RWPE2 (cell line): ENCODE results near the gene H2BK1.

ENCODE experiments used
- ATAC-seq: fragments of 200-7000 bp; cut with Tn5 transposase; 3 replicates; pipeline ENCODE4 v1.9.1; 2021; ENCODE audit warnings: low read depth
- DNase-seq: peaks from one replicate; pipeline ENCODE4 v3.0.0-alpha.2; 2020; ENCODE audit warnings: low spot score
- H3K27ac ChIP-seq: fragments of 450-650 bp; 2 replicates; pipeline ENCODE4 v1.5.1; 2017; ENCODE audit warnings: mild to moderate bottlenecking; ENCODE audit not compliant: poor library complexity, severe bottlenecking
- H3K27me3 ChIP-seq: fragments of 250-450 bp; sonication (Bioruptor Pico); 2 replicates; pipeline ENCODE4 v1.5.1; 2021; ENCODE audit warnings: mild to moderate bottlenecking, moderate library complexity; ENCODE audit not compliant: insufficient read depth, poor library complexity, severe bottlenecking
- H3K36me3 ChIP-seq: fragments of 250-450 bp; sonication (Bioruptor Pico); 2 replicates; pipeline ENCODE4 v1.5.1; 2020; ENCODE audit warnings: low read depth, mild to moderate bottlenecking, moderate library complexity
- H3K4me1 ChIP-seq: fragments of 250-450 bp; sonication (Bioruptor Pico); 2 replicates; pipeline ENCODE4 v1.5.1; 2021; ENCODE audit warnings: mild to moderate bottlenecking, moderate library complexity; ENCODE audit not compliant: insufficient read depth, poor library complexity, severe bottlenecking
- H3K4me3 ChIP-seq: fragments of 250-450 bp; sonication (Bioruptor Pico); 2 replicates; pipeline ENCODE4 v1.5.1; 2021; ENCODE audit warnings: mild to moderate bottlenecking, moderate library complexity; ENCODE audit not compliant: severe bottlenecking
- H3K9me3 ChIP-seq: fragments of 250-450 bp; sonication (Bioruptor Pico); 2 replicates; pipeline ENCODE4 v1.5.1; 2021; ENCODE audit warnings: mild to moderate bottlenecking, moderate library complexity; ENCODE audit not compliant: severe bottlenecking
- TF ChIP-seq, protein P1 (sequence below): fragments of 450-650 bp; IDR thresholded peaks from one replicate; pipeline ENCODE4 v1.5.1; 2017; ENCODE audit warnings: mild to moderate bottlenecking, moderate library complexity; ENCODE audit not compliant: poor library complexity, severe bottlenecking

H2BK1 gene

DNA sequence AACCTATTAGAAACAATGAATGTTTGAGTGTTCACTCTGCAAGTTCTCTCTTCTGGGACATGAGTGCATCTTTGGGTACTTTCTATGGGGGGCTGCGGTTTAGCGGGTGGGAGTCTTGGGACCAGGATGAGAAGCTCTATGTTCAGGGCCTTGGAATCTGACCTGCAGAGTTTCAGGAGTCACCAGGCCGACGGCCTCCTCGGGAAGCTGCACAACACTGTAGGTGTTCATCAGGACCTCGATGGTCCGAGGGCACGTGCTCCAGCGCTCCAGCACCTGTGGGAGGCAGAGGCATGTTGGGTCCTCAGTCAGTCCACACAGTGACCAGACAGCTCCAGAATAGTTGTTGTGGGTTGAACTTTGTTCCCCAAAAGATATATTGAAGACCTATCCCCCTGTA lies 33.9 kb downstream of the H2BK1 start:
- TF ChIP-seq, protein P1, sequence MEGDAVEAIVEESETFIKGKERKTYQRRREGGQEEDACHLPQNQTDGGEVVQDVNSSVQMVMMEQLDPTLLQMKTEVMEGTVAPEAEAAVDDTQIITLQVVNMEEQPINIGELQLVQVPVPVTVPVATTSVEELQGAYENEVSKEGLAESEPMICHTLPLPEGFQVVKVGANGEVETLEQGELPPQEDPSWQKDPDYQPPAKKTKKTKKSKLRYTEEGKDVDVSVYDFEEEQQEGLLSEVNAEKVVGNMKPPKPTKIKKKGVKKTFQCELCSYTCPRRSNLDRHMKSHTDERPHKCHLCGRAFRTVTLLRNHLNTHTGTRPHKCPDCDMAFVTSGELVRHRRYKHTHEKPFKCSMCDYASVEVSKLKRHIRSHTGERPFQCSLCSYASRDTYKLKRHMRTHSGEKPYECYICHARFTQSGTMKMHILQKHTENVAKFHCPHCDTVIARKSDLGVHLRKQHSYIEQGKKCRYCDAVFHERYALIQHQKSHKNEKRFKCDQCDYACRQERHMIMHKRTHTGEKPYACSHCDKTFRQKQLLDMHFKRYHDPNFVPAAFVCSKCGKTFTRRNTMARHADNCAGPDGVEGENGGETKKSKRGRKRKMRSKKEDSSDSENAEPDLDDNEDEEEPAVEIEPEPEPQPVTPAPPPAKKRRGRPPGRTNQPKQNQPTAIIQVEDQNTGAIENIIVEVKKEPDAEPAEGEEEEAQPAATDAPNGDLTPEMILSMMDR: no peak
- H3K36me3 ChIP-seq: no peaks in the 10 kb centered on the region
- H3K27me3 ChIP-seq: peaks cover 17% of the 10 kb centered on the region
- H3K27ac ChIP-seq: no peak overlapping the region
- DNase-seq (no peak), ATAC-seq (no peak)
- H3K4me3 ChIP-seq: no peak overlapping the region
- no peaks in the 10 kb centered on the region for H3K4me1 ChIP-seq
- no peaks in the 10 kb centered on the region for H3K9me3 ChIP-seq

DNA sequence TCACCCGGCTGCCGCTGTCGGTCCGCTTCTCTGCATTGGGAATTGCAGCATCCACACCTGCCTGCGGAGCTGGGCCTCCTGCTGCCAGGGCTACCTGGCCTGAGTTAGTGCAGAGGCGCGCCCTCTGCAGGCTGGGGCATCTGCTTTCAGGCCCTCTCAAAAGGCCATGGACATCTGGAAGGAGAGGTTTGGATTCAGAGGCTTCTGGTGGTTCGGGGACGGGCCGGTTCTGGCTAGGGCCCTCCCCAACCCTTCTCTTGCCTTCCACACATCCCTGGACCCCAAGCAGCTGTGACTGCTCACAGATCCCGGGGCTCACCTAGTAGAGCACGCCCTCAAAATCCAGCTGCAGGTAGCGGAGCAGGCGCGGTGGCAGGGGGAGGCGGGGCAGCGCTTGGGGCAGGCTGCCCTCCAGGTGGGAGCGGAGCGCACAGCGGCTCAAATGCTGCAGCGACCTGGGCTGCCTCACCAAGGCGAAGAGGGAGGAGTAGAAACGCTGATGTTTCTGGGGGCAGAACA lies 34.4 kb downstream of the H2BK1 start:
- H3K36me3 ChIP-seq: no peaks in the 10 kb centered on the region
- no peak overlapping the region for H3K4me3 ChIP-seq
- ATAC-seq (no peak), DNase-seq (no peak)
- TF ChIP-seq, protein P1: no peak
- H3K4me1 ChIP-seq: no peaks in the 10 kb centered on the region
- H3K9me3 ChIP-seq: no peaks in the 10 kb centered on the region
- peaks cover 17% of the 10 kb centered on the region for H3K27me3 ChIP-seq
- no peak overlapping the region for H3K27ac ChIP-seq

DNA sequence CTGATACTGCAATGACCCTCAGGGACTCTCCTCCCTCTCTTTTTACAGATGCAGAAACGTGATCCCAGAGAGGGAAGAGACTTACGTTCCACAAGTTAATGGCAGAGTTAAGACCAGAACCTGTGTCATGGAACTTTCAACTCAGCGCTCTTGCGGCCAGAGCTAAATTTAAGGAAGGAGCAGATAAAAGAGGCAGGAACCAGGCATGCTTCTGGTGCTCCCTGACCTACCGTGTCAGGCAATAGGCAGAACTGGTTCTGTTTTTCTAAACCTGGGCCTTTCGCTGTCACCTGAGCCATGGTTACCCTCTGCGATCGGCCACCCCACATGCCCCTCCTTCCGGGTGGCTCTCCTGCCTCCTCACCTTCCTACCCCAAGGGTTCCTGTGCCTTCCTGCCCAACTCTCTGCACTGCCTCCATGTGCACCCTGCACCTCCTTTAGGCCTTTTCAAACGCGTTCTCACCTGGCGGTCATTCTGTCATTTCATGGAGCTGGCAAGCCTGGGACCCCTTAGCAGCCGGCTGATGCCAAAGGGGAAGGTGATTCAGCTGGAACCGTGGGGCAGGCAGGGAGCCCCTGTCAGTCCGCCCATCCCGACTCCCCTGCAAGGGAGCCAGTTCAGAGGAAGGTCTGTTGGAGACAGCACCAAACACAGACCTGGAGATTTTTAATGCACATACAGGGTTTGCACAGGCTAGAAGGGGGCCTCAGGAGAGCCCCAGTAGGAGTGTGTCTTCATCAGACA lies 35.1 kb downstream of the H2BK1 start:
- no peak for ATAC-seq
- H3K36me3 ChIP-seq: no peaks in the 10 kb centered on the region
- H3K27me3 ChIP-seq: peaks cover 18% of the 10 kb centered on the region

DNA sequence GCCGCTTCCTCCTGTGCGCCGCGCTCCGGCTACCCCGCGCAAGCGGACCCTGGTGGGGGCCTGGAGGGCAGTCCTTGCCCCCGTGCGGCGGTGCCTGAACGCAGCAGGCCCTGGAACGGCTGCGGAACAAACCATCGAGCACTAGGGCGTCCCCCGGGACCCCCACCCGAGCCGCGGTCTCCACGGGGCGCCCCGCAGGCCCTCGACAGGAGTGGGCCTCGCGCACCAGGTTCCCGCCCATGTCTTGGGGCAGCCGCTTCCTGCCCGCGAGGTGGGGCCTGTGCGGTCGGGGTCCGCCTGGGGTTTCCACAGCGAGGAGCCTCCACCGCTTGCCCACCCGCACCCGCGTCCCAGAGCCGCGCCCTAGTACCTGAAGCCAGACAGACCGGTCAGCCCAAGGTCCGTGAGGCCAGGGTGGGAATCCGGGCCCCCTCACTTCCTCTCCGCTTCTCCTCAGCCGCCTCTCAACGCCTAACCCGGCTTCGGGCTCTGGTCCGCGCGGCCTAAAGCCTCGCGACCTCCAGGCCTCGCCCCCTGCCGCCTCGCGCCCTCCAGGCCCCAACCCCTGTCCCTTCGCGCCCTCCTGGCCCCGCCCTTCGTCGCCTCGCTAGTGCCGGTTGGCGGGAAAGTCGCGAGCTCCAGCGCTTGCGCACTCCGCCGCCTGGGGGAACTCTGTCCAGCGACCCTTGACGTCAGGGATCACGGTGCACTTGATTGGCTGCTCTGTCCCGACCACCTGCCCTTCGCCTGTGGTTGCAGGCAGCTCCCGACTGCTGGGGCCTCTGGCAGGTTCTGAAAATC lies 35.8 kb downstream of the H2BK1 start:
- Histone ChIP-seq H3K4me1 (no peaks in the 10 kb centered on the region), H3K9me3 (no peaks in the 10 kb centered on the region), H3K27me3 (peaks cover 26% of the 10 kb centered on the region), H3K4me3 (no peak overlapping the region), H3K36me3 (no peaks in the 10 kb centered on the region), H3K27ac (no peak overlapping the region)
- TF ChIP-seq, protein P1: no peak
- ATAC-seq (peak; percentile 71), DNase-seq (no peak)

More for the DNA sequence above, 35.1 kb downstream of the H2BK1 start:
- no peak for DNase-seq
- Histone ChIP-seq H3K27ac (no peak overlapping the region), H3K4me1 (no peaks in the 10 kb centered on the region), H3K9me3 (no peaks in the 10 kb centered on the region), H3K4me3 (no peak overlapping the region)
- TF ChIP-seq, protein P1: no peak
